NCI-H2081 treated with DMSO at 0.1 percent for 48 hours (cell line): Measurements from ENCODE around the gene UPK3A.
"Not testable (repeated sequence)": the region's sequence is repeated elsewhere in the genome, so short reads cannot be mapped to it uniquely, and the experiment has no call there.

Source experiments
- DNase-seq: peaks from one replicate; lab custom pipeline; 2025; lab: John Stamatoyannopoulos, UW

Gene UPK3A

DNA sequence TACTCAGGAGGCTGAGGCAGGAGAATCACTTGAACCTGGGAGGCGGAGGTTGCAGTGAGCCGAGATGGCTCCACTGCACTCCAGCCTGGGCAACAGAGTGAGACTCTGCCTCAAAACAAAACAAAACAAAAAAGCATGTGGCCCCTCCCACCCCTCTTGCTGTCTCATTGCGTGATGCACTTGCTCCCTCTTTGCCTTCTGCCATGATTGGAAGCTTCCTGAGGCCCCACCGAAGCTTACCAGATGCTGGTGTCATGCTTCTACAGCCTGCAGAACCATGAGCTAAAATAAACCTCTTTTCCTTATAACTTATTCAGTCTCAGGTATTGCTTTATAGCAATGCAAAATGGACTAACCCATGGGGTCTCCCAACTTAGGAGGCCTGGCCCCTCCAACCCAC, 26.8 kb upstream of the UPK3A start:
- not testable (repeated sequence) for DNase-seq

- no peak for DNase-seq
These were observed 24.9 kb upstream of the UPK3A start for GRCh38 chr22:45259754-45260394.

DNA sequence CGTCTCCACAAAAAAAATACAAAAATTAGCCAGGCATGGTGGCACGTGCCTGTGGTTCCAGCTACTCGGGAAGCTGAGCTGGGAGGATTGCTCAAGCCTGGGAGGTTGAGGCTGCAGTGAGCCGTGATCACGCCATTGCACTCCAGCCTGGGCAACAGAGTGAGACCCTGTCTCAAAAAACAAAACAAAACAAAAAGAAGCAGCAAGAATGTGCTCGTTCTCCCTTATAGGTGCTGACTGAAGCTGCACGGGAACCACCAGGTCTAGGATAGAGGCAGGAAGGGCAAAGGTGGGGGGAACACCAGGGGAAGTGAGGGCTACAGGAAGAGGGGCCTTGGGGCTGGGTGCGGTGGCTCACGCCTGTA, 24.4 kb upstream of the UPK3A start:
- DNase-seq, result not testable (repeated sequence)

- DNase-seq, result no peak
These were observed 23.2 kb upstream of the UPK3A start for GRCh38 chr22:45261407-45262088.

- DNase-seq, result no peak
These were observed 22.4 kb upstream of the UPK3A start for GRCh38 chr22:45262195-45262930.

DNA sequence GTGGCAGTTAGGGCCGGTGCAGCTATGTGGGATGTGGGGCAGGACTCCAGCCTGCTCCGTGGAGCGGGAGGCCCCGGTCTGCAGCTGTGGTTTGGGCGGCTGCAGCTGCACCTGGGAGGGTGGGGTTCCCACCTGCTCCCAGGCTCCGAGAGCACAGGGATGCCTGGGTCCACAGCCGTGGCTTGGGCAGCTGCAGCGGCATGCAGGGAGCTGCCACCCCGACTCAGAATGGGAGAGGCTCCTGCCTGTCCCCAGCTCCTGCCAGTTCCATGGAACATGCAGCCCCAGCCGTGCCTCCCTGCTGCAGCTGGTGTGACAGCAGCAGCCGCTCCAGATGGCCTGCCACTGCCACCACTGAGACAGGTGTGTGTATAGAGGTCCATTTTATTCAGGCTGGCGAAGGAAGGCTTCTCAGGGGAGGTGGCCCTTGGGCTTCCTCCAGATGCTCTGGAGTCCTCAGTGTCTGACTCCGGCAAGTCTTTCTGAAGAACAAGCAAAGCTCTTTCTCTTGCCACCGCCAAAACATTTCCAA, 21.8 kb upstream of the UPK3A start:
- DNase-seq, result no peak

GRCh38 chr22:45263463-45264269, 21.1 kb upstream of the UPK3A start:
- no peak for DNase-seq

DNA sequence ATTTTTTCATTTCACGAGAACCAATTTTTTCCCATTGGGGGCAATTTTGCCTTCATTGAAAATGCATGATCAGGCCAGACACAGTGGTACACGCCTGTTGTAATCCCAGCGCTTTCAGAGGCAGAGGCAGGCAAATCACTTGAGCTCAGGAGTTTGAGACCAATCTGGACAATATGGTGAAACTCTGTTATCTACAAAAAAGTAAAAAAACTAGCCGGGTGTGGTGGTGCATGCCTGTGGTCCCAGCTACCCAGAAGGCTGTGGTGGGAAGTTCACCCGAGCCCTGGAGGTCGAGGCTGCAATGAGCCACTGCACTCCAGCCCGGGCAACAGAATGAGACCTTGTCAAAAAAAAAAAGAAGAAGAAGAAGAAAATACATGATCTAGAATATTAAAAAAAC, 19.2 kb upstream of the UPK3A start:
- DNase-seq, result no peak

DNA sequence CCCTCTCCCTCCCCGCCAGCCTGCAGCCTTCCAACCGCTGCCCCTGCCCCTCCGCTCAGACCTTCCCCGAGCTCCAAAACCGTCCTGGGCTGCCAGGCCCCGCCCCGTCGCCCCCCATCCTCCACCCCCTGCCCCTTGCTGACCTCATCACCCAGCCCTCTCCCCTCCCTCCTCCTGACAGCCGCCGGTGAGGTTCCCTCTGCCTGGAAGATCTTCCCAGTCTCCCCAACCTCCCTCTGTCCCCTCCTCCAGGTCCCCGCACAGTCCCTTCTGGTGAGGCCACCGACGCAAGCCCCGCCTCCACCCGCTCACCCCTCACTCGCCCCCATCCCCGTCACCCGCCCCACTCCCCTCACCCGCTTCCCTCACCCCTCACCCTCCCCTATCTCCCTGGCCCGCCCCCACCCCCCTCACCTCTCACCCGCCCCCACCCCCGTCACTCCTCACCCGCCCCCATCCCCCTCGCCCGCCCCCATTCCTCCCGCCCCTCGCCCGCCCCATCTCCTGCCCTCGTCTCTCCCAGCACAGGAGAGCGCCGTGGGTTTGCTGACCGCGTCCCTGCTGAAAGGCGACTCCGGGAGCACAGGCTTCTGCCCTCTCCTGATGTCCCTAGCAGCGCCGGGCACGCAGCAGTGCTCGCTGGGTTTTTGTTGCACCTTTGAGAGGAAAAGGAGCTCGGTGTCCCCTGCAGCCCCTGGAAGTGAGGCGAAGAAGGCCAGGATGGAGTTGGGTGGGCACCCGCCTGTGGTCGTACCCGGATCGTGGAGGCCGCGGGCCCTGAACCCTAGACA, 16.4 kb upstream of the UPK3A start:
- no peak for DNase-seq

DNA sequence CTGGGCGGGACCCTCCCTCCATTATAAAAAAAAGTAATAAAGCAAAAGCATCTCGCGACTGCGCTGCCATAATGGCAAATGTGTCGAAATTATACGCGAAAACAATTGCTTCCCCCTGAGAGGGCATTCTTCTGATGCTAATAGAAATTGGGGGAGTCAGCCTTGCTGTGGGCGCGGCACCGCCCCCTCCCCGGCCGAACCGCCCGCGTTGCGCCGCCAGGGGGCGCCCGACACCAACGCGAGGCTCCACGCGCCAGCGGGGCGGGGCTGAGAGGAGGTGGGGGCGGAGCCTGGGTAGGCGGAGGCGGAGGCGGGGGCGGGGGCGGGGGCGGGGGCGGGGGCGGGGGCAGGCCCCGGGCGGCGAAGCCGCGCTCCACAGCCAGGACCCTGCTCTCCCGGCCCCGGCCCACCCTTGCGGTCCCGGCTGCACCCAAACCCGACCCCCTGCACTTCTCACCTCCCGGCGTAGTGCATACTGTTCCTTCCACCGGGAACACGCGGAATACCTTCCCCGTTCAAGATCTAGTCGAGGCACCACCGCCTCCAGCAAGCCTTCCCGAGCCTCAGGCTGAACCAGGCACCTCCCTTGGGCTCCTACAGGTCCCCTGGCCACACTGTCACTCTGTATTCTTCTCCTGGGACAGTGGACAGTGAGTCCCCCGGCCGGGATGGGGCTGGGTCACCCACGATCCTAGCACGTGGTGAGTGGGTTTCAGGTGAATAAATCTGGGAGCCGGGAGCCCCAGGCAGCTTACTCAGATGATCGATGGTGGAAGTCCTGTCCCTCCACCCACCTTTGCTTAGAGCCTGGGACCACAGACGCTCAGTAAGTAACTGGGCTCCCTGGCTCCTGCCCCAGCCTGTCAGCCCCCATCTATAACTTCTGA, 15.5 kb upstream of the UPK3A start:
- DNase-seq, result no peak

GRCh38 chr22:45270095-45271020, 14.4 kb upstream of the UPK3A start:
- DNase-seq, result no peak

- DNase-seq, result no peak
These were observed 13.0 kb upstream of the UPK3A start for GRCh38 chr22:45271667-45272201.

DNA sequence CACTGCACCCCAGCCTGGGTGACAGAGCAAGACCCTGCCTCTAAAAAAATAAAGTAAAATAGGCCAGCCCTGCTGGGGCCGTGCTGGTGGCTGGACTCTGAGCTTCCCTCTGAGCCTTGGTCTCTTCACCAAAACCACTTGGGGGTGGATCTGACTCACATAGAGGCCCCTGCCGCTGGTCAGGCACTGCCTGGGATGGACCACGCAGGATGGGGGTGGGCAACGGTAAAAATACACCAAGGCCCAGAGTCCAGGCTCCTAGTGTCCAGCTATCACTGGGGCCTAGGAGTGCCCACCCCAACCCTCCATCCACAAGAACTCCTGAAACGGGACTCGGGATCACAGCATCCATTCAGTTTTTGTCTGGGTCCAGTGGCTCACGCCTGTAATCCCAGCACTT, 12.3 kb upstream of the UPK3A start:
- no peak for DNase-seq

DNA sequence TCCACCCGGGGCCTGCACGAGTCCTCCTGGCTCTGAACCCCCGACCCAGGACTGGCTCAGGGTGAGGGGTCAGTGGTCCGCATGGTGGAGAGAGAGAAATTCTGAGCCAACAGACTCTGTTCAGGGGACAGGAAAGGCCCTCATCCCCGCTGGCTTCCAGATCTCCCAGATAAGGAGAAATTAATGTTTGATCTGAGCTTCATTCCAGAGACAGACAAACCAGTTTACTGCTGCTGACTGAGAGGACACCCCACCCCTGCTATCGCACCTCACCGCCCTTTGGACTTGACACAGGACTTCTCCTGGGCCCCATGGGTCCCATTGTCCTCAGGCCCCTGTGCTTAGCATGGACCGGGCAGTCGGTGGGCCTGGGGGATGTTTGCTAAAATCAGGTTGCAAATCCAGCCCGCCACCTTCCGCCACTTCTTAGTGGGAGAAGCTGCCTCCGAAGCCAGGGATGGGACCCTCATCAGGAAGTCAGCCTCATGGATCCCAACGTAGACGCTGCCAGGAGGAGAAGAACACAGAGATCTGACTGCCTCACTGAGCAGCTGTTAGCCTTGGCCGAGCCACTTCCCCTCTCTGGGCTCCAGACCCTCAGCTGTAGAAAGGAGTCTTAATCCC, 11.2 kb upstream of the UPK3A start:
- DNase-seq, result no peak

DNA sequence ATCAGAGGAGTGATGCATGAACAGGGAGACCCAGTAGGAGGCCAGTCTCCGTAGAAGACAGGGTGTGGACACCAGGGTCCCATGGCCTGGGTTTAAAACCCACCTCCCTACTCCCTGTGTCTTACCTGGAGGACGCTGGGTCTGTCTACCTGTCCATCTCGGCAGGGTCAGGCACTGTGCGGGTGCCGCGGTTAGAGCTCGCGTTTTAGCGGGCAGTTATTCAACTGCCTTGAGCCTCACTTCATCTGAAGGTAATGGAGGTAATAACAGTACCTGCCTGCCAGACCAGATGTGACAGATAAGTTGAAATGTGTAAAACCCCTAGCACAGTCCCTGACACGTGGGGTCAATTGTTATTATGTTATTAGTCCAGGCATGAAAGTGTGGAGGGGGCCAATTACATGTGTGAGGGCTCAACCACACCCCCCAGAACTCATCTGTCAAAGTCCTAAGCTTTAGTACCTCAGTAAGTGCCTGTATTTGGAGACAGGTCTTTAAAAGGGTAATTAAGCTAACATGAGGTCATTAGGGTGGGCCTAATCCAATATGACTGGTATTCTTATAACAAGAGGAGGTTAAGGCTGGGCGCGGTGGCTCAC, 8.1 kb upstream of the UPK3A start:
- DNase-seq, result no peak

DNA sequence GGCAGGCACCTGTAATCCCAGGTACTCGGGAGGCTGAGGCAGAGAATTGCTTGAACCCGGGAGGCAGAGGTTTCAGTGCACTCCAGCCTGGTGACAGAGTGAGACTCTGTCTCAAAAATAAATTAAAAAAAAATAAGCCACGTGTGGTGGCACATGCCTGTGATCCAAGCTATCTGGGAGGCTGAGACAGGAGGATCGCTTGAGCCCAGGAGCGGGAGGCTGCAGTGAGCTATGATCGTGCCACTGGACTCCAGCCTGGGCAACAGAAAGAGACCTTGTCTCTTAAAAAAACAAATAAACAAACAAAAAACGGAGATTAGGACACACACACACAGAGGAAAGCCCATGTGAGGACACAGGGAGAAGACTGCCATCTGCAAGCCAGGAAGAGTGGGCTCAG, 7.0 kb upstream of the UPK3A start:
- DNase-seq, result not testable (repeated sequence)

GRCh38 chr22:45278125-45278524, 6.6 kb upstream of the UPK3A start:
- no peak for DNase-seq

GRCh38 chr22:45280587-45280980, 4.2 kb upstream of the UPK3A start:
- DNase-seq, result no peak
